ENCODE results near the gene KNSTRN.

- TF ChIP-seq MAX (IDR thresholded peaks at IDR 0.05): no peak
- TF ChIP-seq DPF2 (CRISPR knock-in tag; IDR thresholded peaks at IDR 0.05; ENCODE audit: borderline replicate concordance, low read depth): no peak
- no peak for TF ChIP-seq ZNF644 (CRISPR knock-in tag; IDR thresholded peaks at IDR 0.05; ENCODE audit: low read depth)
- TF ChIP-seq DZIP1 (CRISPR knock-in tag; IDR thresholded peaks at IDR 0.05): no peak
- no peak for TF ChIP-seq KDM3A (CRISPR knock-in tag; IDR thresholded peaks at IDR 0.05; ENCODE audit: low read depth)
These were observed 60.7 kb downstream of the KNSTRN start for GRCh38 chr15:40443255-40443654.
